ENCODE results near the gene PEX11A.
"Not testable (repeated sequence)": the region's sequence is repeated elsewhere in the genome, so short reads cannot be mapped to it uniquely, and the experiment has no call there.

The PEX11A gene

GRCh38 chr15:89704411-89704810 lies 13.9 kb upstream of the PEX11A start:
- H3K27ac ChIP-seq, result no peak overlapping the region
- no peaks in the 10 kb centered on the region for H3K36me3 ChIP-seq
- no peak for TF ChIP-seq CTCF (IDR thresholded peaks at IDR 0.05; ENCODE audit: low read depth, low read length)
- H3K4me3 ChIP-seq (ENCODE audit: low read depth, low read length), result no peak overlapping the region
- no peaks in the 10 kb centered on the region for H3K27me3 ChIP-seq (ENCODE audit: insufficient read depth, low read depth, severe bottlenecking)
- no peaks in the 10 kb centered on the region for H3K9me3 ChIP-seq (ENCODE audit: severe bottlenecking)
- no peak for DNase-seq

GRCh38 chr15:89695198-89695597 lies 4.6 kb upstream of the PEX11A start:
- Histone ChIP-seq H3K36me3 (no peaks in the 10 kb centered on the region; the same call in 1 of the 2 replicates), H3K9me3 (ENCODE audit: severe bottlenecking) (no peaks in the 10 kb centered on the region), H3K27ac (no peak overlapping the region), H3K4me3 (ENCODE audit: low read depth, low read length) (no peak overlapping the region), H3K27me3 (ENCODE audit: insufficient read depth, low read depth, severe bottlenecking) (no peaks in the 10 kb centered on the region)
- DNase-seq, result no peak
- TF ChIP-seq CTCF (IDR thresholded peaks at IDR 0.05; ENCODE audit: low read depth, low read length), result no peak

- H3K4me3 ChIP-seq (ENCODE audit: low read depth, low read length), result no peak overlapping the region
- H3K36me3 ChIP-seq, result no peaks in the 10 kb centered on the region; the same call in 1 of the 2 replicates
- H3K9me3 ChIP-seq (ENCODE audit: severe bottlenecking), result no peaks in the 10 kb centered on the region
- no peaks in the 10 kb centered on the region for H3K27me3 ChIP-seq (ENCODE audit: insufficient read depth, low read depth, severe bottlenecking)
- H3K27ac ChIP-seq, result no peak overlapping the region
- DNase-seq, result no peak
- no peak for TF ChIP-seq CTCF (IDR thresholded peaks at IDR 0.05; ENCODE audit: low read depth, low read length)
Measured at GRCh38 chr15:89693696-89694095, 3.1 kb upstream of the PEX11A start.

GRCh38 chr15:89693091-89693490 lies 2.5 kb upstream of the PEX11A start:
- no peak for DNase-seq
- no peak overlapping the region for H3K4me3 ChIP-seq (ENCODE audit: low read depth, low read length)
- TF ChIP-seq CTCF (IDR thresholded peaks at IDR 0.05; ENCODE audit: low read depth, low read length), result no peak

GRCh38 chr15:89689930-89690275 lies 651 bp downstream of the PEX11A start:
- not testable (repeated sequence) for H3K9me3 ChIP-seq (ENCODE audit: severe bottlenecking)
- peak overlapping the region; percentile 99 for H3K4me3 ChIP-seq (ENCODE audit: low read depth, low read length)

More at GRCh38 chr15:89693091-89693490, 2.5 kb upstream of the PEX11A start:
- H3K27ac ChIP-seq, result no peak overlapping the region
- H3K9me3 ChIP-seq (ENCODE audit: severe bottlenecking), result no peaks in the 10 kb centered on the region
- H3K27me3 ChIP-seq (ENCODE audit: insufficient read depth, low read depth, severe bottlenecking), result no peaks in the 10 kb centered on the region
- no peaks in the 10 kb centered on the region; the same call in 1 of the 2 replicates for H3K36me3 ChIP-seq

GRCh38 chr15:89686522-89686921 lies 4.0 kb downstream of the PEX11A start:
- TF ChIP-seq CTCF (IDR thresholded peaks at IDR 0.05; ENCODE audit: low read depth, low read length), result no peak
- no peak overlapping the region for H3K27ac ChIP-seq
- H3K36me3 ChIP-seq, result peaks cover 4% of the 10 kb centered on the region
- no peaks in the 10 kb centered on the region for H3K9me3 ChIP-seq (ENCODE audit: severe bottlenecking)
- no peaks in the 10 kb centered on the region for H3K27me3 ChIP-seq (ENCODE audit: insufficient read depth, low read depth, severe bottlenecking)
- no peak overlapping the region for H3K4me3 ChIP-seq (ENCODE audit: low read depth, low read length)
- DNase-seq, result no peak

More at GRCh38 chr15:89689930-89690275, 651 bp downstream of the PEX11A start:
- DNase-seq; H3K27ac ChIP-seq; H3K27me3 ChIP-seq (ENCODE audit: insufficient read depth, low read depth, severe bottlenecking); H3K36me3 ChIP-seq: not testable (repeated sequence)
